NCI-H2227 treated with DMSO at 0.1 percent for 48 hours (cell line): Measurements from ENCODE around the gene TTC22.

Experiments
- DNase-seq: peaks from one replicate; lab custom pipeline; 2025; lab: John Stamatoyannopoulos, UW

The TTC22 gene

GRCh38 chr1:54834007-54834541 lies 33.0 kb upstream of the TTC22 start:
- no peak for DNase-seq

DNA sequence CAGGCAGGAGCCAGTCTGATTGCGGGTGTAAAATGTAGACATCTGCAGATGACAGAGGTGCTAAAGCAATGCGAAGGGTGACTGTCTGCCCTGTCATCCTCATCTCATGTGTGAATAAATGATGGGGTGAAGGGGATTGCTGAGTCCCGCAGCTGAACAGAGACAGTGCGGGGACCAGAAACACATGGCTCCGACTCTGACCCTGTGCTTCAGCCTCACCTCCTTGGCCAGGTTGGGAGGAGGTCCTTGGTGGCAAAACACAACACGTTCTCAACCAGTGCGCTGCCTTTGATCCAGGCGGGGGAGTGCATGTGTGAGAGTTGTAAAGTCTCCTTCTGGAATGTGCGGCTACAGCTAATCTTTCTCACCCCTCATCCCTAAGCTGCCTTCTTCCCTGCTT lies 32.0 kb upstream of the TTC22 start:
- DNase-seq: no peak

- DNase-seq: no peak
These were observed 25.2 kb upstream of the TTC22 start for GRCh38 chr1:54826226-54826816.

- DNase-seq: no peak
These were observed 24.6 kb upstream of the TTC22 start for GRCh38 chr1:54825696-54826095.

GRCh38 chr1:54823670-54824069 lies 22.5 kb upstream of the TTC22 start:
- DNase-seq: no peak

- no peak for DNase-seq
These were observed 18.6 kb upstream of the TTC22 start for GRCh38 chr1:54819733-54820132.

DNA sequence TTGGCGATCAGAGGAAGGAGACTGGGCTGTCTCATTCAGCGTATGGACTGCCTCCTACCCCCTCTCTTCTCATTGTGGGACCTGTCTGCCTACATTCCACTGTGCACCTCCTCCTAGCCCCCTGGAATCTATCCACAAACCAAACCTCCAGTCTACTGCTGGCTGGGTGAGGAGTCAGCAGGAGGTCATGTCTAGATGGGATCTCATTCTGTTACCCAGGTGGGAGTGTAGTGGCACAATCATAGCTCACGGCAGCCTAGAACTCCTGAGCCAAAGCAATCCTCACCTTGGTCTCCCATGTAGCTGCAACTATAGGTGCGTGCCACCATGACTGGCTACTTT lies 18.0 kb upstream of the TTC22 start:
- no peak for DNase-seq

GRCh38 chr1:54818461-54819194 lies 17.5 kb upstream of the TTC22 start:
- no peak for DNase-seq

- DNase-seq: no peak
These were observed 15.8 kb upstream of the TTC22 start for GRCh38 chr1:54816951-54817350.

GRCh38 chr1:54816130-54816529 lies 15.0 kb upstream of the TTC22 start:
- DNase-seq: no peak

- DNase-seq: peak; percentile 4
These were observed 14.2 kb upstream of the TTC22 start for GRCh38 chr1:54815086-54815876.

DNA sequence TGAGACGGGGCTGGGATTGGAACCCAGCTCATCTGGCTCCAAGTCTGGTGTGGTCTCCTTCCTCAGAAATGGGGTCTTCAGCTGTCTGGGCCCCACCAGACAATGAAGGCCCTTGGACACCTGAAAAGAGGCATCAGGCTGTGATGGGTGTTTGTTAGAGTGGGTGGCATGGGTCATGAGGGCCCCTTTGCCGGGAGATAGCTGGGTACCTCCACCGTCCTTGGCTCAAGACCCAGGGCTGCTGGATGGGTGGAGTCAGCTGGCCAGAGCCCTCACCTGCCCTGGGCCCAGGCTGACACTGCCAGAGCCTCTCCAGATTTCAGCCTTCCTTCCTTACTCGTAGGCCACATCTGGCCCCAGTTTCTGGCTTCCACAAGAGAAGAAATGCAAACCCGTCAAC lies 13.4 kb upstream of the TTC22 start:
- DNase-seq: no peak

GRCh38 chr1:54814126-54814498 lies 13.0 kb upstream of the TTC22 start:
- no peak for DNase-seq

- DNase-seq: no peak
These were observed 12.5 kb upstream of the TTC22 start for GRCh38 chr1:54813485-54814125.

DNA sequence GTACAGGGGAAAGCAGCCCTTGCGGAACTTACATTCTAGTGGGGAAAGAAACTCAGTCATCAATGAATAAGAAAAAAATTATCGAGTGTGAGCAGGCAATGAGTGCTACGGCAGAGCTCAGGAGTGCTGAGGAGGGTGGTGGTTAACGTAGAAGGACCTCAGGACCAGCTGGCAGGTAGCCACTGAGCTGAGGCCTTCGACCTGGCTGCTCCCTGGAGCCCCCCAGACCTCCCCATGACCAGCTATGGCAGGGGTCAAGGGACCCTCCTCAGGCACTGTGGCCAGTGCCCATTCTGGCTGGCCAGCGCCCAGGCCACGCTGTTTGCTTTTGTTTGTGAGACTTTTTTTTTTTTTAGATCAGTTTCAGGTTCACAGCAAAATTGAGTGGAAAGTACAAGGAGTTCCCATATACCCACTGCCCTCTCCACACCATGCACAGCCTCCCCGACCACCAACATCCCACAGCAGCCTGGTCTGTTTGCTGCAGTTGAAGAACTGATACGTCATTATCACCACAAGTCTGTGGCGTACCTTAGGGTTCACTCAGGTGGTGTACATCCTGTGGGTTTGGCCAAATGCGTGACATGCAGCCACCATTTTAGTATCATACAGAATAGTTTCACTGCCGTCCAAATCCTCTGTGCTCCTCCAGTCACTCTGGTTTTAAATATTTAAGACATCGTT lies 11.8 kb upstream of the TTC22 start:
- no peak for DNase-seq

DNA sequence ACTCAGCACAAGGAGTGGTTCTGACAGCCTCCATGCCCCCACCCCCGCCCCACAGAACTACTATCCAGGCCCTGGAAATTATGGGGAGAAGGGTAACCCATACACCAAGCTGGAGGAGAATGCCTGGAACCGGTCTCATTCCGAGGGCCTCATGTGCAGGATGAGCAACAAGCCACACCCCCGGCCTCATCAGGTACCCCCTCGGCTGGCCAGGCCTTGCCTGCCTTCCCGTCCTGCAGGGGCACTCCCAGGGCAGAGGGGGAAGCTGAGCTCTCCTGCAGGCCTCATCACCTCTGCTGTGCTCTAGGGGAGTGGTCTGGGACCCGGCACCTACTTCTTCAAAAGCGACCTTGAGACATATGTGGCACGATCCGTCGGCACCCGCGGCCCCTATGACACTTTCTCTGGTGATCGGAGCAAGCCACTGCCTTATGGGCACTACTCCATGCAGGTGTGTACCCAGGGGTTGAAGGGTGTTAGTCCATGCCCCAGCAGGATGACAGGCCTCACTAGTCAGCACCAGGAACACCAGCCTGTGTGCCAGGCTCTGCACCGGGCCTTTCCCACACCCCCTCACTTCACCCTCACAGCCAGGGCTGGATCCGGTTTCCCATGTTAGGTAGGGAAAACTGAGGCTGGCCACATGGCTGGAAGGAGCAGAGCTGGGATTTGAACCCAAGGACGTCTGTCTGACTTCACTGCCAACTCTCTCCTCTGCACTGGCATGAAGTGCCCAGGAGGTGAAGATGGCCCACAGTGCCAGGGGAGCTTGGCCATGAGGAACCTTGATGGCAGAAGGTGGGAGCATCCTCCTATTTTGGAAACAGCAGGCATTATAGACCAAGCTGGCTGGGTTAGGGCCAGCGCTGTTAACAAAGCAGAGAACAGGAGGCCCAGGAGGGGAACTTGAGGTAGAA lies 10.9 kb upstream of the TTC22 start:
- no peak for DNase-seq

GRCh38 chr1:54811066-54811465 lies 9.9 kb upstream of the TTC22 start:
- DNase-seq: no peak

GRCh38 chr1:54810153-54810942 lies 9.2 kb upstream of the TTC22 start:
- DNase-seq: peak; percentile 31

DNA sequence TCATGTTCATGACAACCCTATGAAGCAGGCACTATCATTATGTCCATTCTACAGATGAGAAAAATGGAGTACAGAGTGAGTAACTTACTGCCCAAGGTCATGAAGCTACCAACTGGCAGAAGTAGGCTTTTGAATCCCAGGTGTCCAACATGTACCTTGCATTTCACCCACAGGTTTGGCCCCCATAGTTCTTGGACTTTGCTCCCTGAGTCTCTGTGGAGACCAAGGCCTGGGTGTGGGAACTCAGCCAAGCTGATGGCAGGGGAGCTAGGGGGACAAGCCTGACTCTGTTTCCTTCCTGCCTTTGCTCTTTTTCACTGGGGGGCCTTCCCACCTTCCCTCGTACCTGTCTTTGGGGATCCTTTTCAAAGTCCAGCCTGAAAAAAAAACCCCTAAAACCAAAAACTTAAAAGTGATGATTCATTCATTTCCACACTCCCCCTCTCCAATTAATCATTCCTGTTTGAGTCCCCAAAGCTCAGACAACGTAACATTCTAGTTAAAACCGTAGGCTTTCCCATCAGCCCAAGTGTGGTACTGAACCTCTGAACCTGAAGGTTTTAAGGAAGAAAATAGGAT lies 8.5 kb upstream of the TTC22 start:
- DNase-seq: no peak
